GM23248 (cell line): ENCODE measurements around the gene LAMA4. TPM values are rescaled to one million over a fixed set of nuclear protein-coding genes. Genes with fewer than 3 reads are reported as not detected.

Experiments
- DNase-seq: peaks from one replicate; pipeline ENCODE4 v3.0.0-alpha.2; 2015
- H2AFZ ChIP-seq: fragments of 200-600 bp; sonication (generic); 2 replicates; pipeline ENCODE4 v1.6.1; 2016; ENCODE audit warnings: antibody characterized with exemption
- H3F3A ChIP-seq: fragments of 200-600 bp; sonication (generic); 2 replicates; pipeline ENCODE4 v1.6.1; 2016; ENCODE audit warnings: mild to moderate bottlenecking, antibody characterized with exemption, mixed run types; ENCODE audit not compliant: insufficient read depth
- H3K27ac ChIP-seq: fragments of 200-600 bp; sonication (generic); 2 replicates; pipeline ENCODE4 v1.5.1; 2016; ENCODE audit warnings: mild to moderate bottlenecking
- H3K27me3 ChIP-seq: fragments of 200-600 bp; sonication (generic); replicated peaks from 2 replicates; pipeline ENCODE4 v1.6.1; 2016; ENCODE audit warnings: mild to moderate bottlenecking; ENCODE audit not compliant: insufficient read depth
- H3K36me3 ChIP-seq: fragments of 200-600 bp; sonication (generic); 2 replicates; pipeline ENCODE4 v1.6.1; 2016; ENCODE audit warnings: low read depth, mild to moderate bottlenecking
- H3K4me1 ChIP-seq: fragments of 200-600 bp; sonication (generic); 2 replicates; pipeline ENCODE4 v1.6.1; 2016; ENCODE audit warnings: mild to moderate bottlenecking; ENCODE audit not compliant: insufficient read depth
- H3K4me2 ChIP-seq: fragments of 200-600 bp; sonication (generic); one replicate; pipeline ENCODE4 v1.6.1; 2016; ENCODE audit warnings: mild to moderate bottlenecking; ENCODE audit not compliant: unreplicated experiment
- H3K4me3 ChIP-seq: fragments of 200-600 bp; sonication (generic); 2 replicates; pipeline ENCODE4 v1.5.1; 2016; ENCODE audit warnings: mild to moderate bottlenecking
- H3K79me2 ChIP-seq: fragments of 200-600 bp; sonication (generic); 2 replicates; pipeline ENCODE4 v1.6.1; 2016; ENCODE audit warnings: mild to moderate bottlenecking; ENCODE audit not compliant: insufficient read depth
- H3K9ac ChIP-seq: fragments of 200-600 bp; sonication (generic); 2 replicates; pipeline ENCODE4 v1.6.1; 2016; ENCODE audit warnings: mild to moderate bottlenecking
- H3K9me2 ChIP-seq: fragments of 200-600 bp; sonication (generic); 2 replicates; pipeline ENCODE4 v1.6.1; 2016; ENCODE audit warnings: mixed run types, mild to moderate bottlenecking, moderate library complexity; ENCODE audit not compliant: insufficient read depth
- H3K9me3 ChIP-seq: fragments of 200-600 bp; sonication (generic); one replicate; pipeline ENCODE4 v1.6.1; 2017; ENCODE audit warnings: low read depth
- H4K20me1 ChIP-seq: fragments of 200-600 bp; sonication (generic); 2 replicates; pipeline ENCODE4 v1.6.0; 2016; ENCODE audit not compliant: insufficient read depth
- EZH2 ChIP-seq: fragments of 200-600 bp; sonication (generic); IDR thresholded peaks from 2 replicates; pipeline ENCODE4 v1.6.1; 2018; ENCODE audit warnings: antibody characterized with exemption, mild to moderate bottlenecking; ENCODE audit not compliant: insufficient read depth, poor library complexity, severe bottlenecking
- EZH2phosphoT487 ChIP-seq: fragments of 200-600 bp; sonication (generic); IDR thresholded peaks from 2 replicates; pipeline ENCODE4 v1.6.1; 2018; ENCODE audit warnings: antibody characterized with exemption, moderate library complexity, mild to moderate bottlenecking, low read depth; ENCODE audit not compliant: insufficient read depth
- WGBS, 2 experiments: methylation state at CpG; one replicate each; pipeline ENCODE4 v1.1.6; 2015 to 2017; ENCODE audit warnings: low lambda C conversion rate in 2 of 2, low coverage in 1 of 2; ENCODE audit errors: missing lambda C conversion rate in 2 of 2; 5-methylcytosine and 5-hydroxymethylcytosine counted together
- in situ Hi-C: fragments of 300-500 bp; cut with MboI; formaldehyde crosslinking; loops from 2 replicates; pipeline ENCODE4 v1.15.0; 2020
- polyA plus RNA-seq: library from polyadenylated mRNA; unstranded; fragments of >200 nt; fragmentation: Nextera tagmentation; extraction: Ambion mirVana; gene quantifications from 2 replicates; pipeline ENCODE4 v1.2.1, GENCODE V29; 2016
- total RNA-seq: library from RNA; depleted of rRNA; stranded (reverse); fragments of >200 nt; shearing (Covaris generic); gene quantifications from 2 replicates; pipeline ENCODE4 v1.2.3, GENCODE V29; 2014

LAMA4 gene
- total and polyA plus RNA-seq, 2 experiments from 2014 or later, result 331 to 429 TPM

GRCh38 chr6:112216662-112217551, 37.5 kb downstream of the LAMA4 start:
- Histone ChIP-seq H2AFZ (no peak overlapping the region), H3K79me2 (peaks cover 78% of the 10 kb centered on the region), H3K9me3 (no peaks in the 10 kb centered on the region), H3K36me3 (peaks cover 39% of the 10 kb centered on the region), H3K4me2 (peak overlapping the region; percentile 63), H3K27ac (peak overlapping the region; percentile 80), H3K4me1 (peaks cover 73% of the 10 kb centered on the region), H3K9me2 (no peaks in the 10 kb centered on the region), H3F3A (peaks cover 89% of the 10 kb centered on the region), H3K9ac (peak overlapping the region; percentile 17; the same call in 1 of the 2 replicates), H3K4me3 (peak overlapping the region; percentile 5; the same call in 1 of the 2 replicates), H3K27me3 (no peaks in the 10 kb centered on the region), H4K20me1 (no peaks in the 10 kb centered on the region)
- DNase-seq, result peak; percentile 91
- TF ChIP-seq EZH2, result no peak
- TF ChIP-seq EZH2phosphoT487, result 0 out of 2 replicates have a peak, but pooled peaks have one; percentile 52
- in situ Hi-C loops, result no loop called here
- WGBS, 2 experiments, result 27 to 32% methylated on average over 6 of the region's 6 CpGs

GRCh38 chr6:112215488-112216284, 38.7 kb downstream of the LAMA4 start:
- Histone ChIP-seq H3K36me3 (peaks cover 52% of the 10 kb centered on the region), H3K9ac (no peak overlapping the region), H3K27ac (peak overlapping the region; percentile 80), H4K20me1 (no peaks in the 10 kb centered on the region), H3K9me2 (no peaks in the 10 kb centered on the region), H3F3A (peaks cover 84% of the 10 kb centered on the region), H3K4me2 (peak overlapping the region; percentile 63), H3K79me2 (peaks cover 84% of the 10 kb centered on the region), H2AFZ (no peak overlapping the region), H3K4me1 (peaks cover 61% of the 10 kb centered on the region), H3K4me3 (no peak overlapping the region), H3K9me3 (no peaks in the 10 kb centered on the region), H3K27me3 (no peaks in the 10 kb centered on the region)
- no peak for TF ChIP-seq EZH2
- no peak for TF ChIP-seq EZH2phosphoT487
- WGBS, 2 experiments, result 67% methylated on average over 7 of the region's 7 CpGs
- in situ Hi-C loops, result no loop called here
- no peak for DNase-seq

- Histone ChIP-seq H3K9me3 (no peaks in the 10 kb centered on the region), H4K20me1 (no peaks in the 10 kb centered on the region), H3K4me3 (no peak overlapping the region), H3F3A (peaks cover 85% of the 10 kb centered on the region), H3K9me2 (no peaks in the 10 kb centered on the region), H3K79me2 (peaks cover 85% of the 10 kb centered on the region), H3K36me3 (peaks cover 60% of the 10 kb centered on the region), H3K4me2 (no peak overlapping the region), H3K27me3 (no peaks in the 10 kb centered on the region), H3K27ac (peak overlapping the region; percentile 5; the same call in 1 of the 2 replicates), H3K9ac (no peak overlapping the region), H3K4me1 (peaks cover 52% of the 10 kb centered on the region), H2AFZ (no peak overlapping the region)
- in situ Hi-C loops, result no loop called here
- no peak for DNase-seq
- TF ChIP-seq EZH2 (no peak), EZH2phosphoT487 (no peak)
- 53% methylated on average over 2 of the region's 2 CpGs for WGBS, 2 experiments
Observed at GRCh38 chr6:112214739-112215269, 39.6 kb downstream of the LAMA4 start.

GRCh38 chr6:112210852-112211251, 43.5 kb downstream of the LAMA4 start:
- H3K9me3 ChIP-seq, result no peaks in the 10 kb centered on the region
- peaks cover 93% of the 10 kb centered on the region for H3K79me2 ChIP-seq
- WGBS, 2 experiments, result 82 to 83% methylated on average over 2 of the region's 2 CpGs
- DNase-seq, result no peak
- no peak overlapping the region for H3K4me2 ChIP-seq
- no peak overlapping the region for H3K4me3 ChIP-seq
- peaks cover 41% of the 10 kb centered on the region for H3K4me1 ChIP-seq
- no peak overlapping the region for H2AFZ ChIP-seq
- H3K9me2 ChIP-seq, result no peaks in the 10 kb centered on the region
- peaks cover 85% of the 10 kb centered on the region for H3F3A ChIP-seq
- in situ Hi-C loops, result no loop called here
- no peak for TF ChIP-seq EZH2
- TF ChIP-seq EZH2phosphoT487, result no peak
- H3K27me3 ChIP-seq, result no peaks in the 10 kb centered on the region
- H4K20me1 ChIP-seq, result no peaks in the 10 kb centered on the region
- H3K27ac ChIP-seq, result no peak overlapping the region
- H3K9ac ChIP-seq, result no peak overlapping the region
- peaks cover 88% of the 10 kb centered on the region for H3K36me3 ChIP-seq
